Upper lobe of right lung (tissue), 1 donor: Measurements from ENCODE around the gene NACAD. TPM values are rescaled to one million over a fixed set of nuclear protein-coding genes. Genes with fewer than 3 reads are reported as not detected.

Experiments
- ATAC-seq: fragments of 200-7000 bp; cut with Tn5 transposase; one replicate; pipeline ENCODE4 v1.9.1; 2020; ENCODE audit warnings: mild to moderate bottlenecking, moderate library complexity
- DNase-seq: peaks from one replicate; pipeline ENCODE4 v3.0.0-alpha.2; 2020
- H3K27ac ChIP-seq: fragments of 200-600 bp; one replicate; pipeline ENCODE4 v1.8.0; 2022
- H3K27me3 ChIP-seq: fragments of 200-600 bp; one replicate; pipeline ENCODE4 v1.8.0; 2022; ENCODE audit warnings: mild to moderate bottlenecking
- H3K36me3 ChIP-seq: fragments of 200-600 bp; one replicate; pipeline ENCODE4 v1.8.0; 2022
- H3K4me1 ChIP-seq: fragments of 200-600 bp; one replicate; pipeline ENCODE4 v1.8.0; 2022
- H3K4me3 ChIP-seq: fragments of 200-600 bp; one replicate; pipeline ENCODE4 v1.8.0; 2022; ENCODE audit warnings: mild to moderate bottlenecking
- H3K9me3 ChIP-seq: fragments of 200-600 bp; one replicate; pipeline ENCODE4 v1.8.0; 2022
- CTCF ChIP-seq: fragments of 200-600 bp; IDR thresholded peaks from one replicate; pipeline ENCODE4 v1.8.0; 2022; ENCODE audit warnings: antibody characterized with exemption
- intact Hi-C: fragments of 100-400 bp; cut with DNase I; formaldehyde crosslinking; loops from one replicate; pipeline ENCODE4 v1.11.0; 2022
- total RNA-seq: library from RNA; stranded (reverse); fragmentation: NEBNext Ultra II Directional; extraction: Animal tissue kit (Norgen Biotek cat#: 25700); gene quantifications from one replicate; pipeline ENCODE4 v1.2.1, GENCODE V29; 2021
- donor health status: DM: no; HTN: yes; CAD: no; lungs with severe emphysema.

Gene NACAD
- total RNA-seq, 1 donor from 2014 or later, result 2.3 TPM

DNA sequence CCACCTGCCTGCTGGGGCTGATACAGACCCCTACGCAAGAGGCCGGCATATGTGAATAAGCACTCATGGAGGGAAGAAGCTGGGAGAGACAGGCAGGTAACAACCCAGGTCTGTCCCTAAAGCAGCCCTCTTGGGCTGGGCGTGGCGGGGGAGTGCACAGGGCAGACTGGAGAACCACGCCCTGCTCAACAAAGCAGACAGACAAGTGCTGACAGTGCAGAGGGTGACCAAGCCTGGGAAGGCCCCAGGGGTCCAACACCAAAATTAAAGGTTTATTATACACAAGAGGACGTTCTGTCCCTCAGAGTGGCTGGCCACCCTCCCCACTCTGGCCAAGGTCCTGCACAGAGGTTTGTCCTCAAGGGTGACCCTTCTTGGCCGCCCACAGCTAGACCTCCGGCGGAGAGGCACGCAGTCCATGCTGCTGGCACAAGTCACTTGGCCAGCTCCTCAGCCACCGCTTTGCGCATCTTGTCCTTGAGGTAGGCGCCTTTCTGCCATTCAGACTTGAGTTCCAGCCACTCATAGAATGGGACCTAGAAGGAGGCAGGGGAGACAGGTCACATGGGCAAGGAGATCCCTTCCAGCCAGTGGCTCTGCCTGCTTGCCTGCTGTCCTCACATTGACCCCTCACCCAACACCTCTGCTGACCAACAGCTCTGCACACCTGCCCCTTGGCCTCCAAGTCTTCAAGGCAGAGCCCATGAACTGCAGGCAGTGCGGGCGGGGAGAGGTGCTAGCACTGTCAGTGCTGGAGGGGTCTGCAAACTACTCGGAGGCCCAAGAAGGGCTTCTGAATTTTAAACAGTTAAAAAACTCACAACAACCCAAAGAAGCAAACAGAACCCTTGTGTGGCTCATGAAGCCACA, 11.4 kb upstream of the NACAD start:
- ATAC-seq, result no peak
- intact Hi-C loops, result no loop called here

GRCh38 chr7:45098983-45099839, 10.4 kb upstream of the NACAD start:
- no peaks in the 10 kb centered on the region for H3K27me3 ChIP-seq
- TF ChIP-seq CTCF, result no peak
- no peaks in the 10 kb centered on the region for H3K9me3 ChIP-seq
- intact Hi-C loops, result no loop called here
- ATAC-seq (peak; percentile 4), DNase-seq (peak; percentile 37)
- no peak overlapping the region for H3K4me3 ChIP-seq
- peaks cover 52% of the 10 kb centered on the region for H3K36me3 ChIP-seq
- H3K4me1 ChIP-seq, result no peaks in the 10 kb centered on the region
- no peak overlapping the region for H3K27ac ChIP-seq

More for the DNA sequence above, 11.4 kb upstream of the NACAD start:
- peak; percentile 62 for DNase-seq
- Histone ChIP-seq H3K4me3 (no peak overlapping the region), H3K36me3 (peaks cover 61% of the 10 kb centered on the region), H3K4me1 (no peaks in the 10 kb centered on the region), H3K27me3 (no peaks in the 10 kb centered on the region), H3K27ac (no peak overlapping the region), H3K9me3 (no peaks in the 10 kb centered on the region)
- no peak for TF ChIP-seq CTCF

DNA sequence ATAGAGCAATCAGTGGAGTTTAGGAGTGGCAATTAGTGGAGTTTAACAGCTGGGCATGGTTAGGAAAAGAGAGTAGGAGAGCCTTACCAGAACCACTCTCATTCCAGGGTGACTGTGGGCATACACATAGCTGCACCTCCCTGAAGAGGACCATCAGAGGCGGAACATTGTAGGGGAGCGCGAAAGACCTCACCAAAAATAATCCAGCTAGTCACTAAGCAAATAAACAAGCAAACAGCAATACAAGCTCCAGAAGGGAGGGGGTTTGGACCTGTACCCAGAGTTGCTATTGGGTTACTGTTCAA, 4.1 kb upstream of the NACAD start:
- Histone ChIP-seq H3K27me3 (no peaks in the 10 kb centered on the region), H3K27ac (no peak overlapping the region), H3K36me3 (no peaks in the 10 kb centered on the region), H3K4me1 (no peaks in the 10 kb centered on the region), H3K4me3 (no peak overlapping the region), H3K9me3 (no peaks in the 10 kb centered on the region)
- DNase-seq (no peak), ATAC-seq (no peak)
- no peak for TF ChIP-seq CTCF
- intact Hi-C loops, result no loop called here

- Histone ChIP-seq H3K4me3 (no peak overlapping the region), H3K4me1 (no peaks in the 10 kb centered on the region), H3K27ac (no peak overlapping the region), H3K27me3 (no peaks in the 10 kb centered on the region), H3K36me3 (no peaks in the 10 kb centered on the region), H3K9me3 (no peaks in the 10 kb centered on the region)
- no peak for ATAC-seq
- intact Hi-C loops, result no loop called here
- TF ChIP-seq CTCF, result no peak
- no peak for DNase-seq
Observed at GRCh38 chr7:45092100-45092930, 3.5 kb upstream of the NACAD start.

DNA sequence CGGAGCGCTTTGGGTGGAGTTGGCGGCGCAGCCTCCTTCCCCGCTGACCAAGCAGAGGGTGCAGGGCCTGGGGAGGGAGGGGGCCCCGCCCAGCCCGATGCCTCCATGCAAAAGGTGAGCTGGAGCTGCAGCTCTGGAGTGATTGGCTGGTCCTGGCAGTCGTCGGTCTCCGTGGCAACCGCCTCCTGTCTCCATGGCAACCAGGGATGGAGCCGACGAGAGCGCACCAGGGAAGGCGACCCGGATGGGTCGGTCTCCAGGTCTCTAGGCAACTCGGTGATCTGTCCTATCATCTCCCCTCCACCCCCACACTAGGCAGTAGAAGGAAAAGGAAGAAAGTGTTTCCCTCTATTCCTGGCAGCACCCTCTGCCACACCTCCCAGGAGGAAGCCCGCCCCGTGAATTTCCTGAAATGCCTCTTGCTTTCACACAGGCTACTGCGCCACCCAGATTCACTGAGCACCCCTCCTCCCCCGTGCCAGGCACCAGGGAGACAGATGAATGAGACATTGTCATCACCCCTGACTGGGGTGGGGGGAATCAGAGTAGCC, 647 bp upstream of the NACAD start:
- ATAC-seq (peak; percentile 50), DNase-seq (peak; percentile 74)
- H3K36me3 ChIP-seq, result no peaks in the 10 kb centered on the region
- no peaks in the 10 kb centered on the region for H3K27me3 ChIP-seq
- H3K9me3 ChIP-seq, result no peaks in the 10 kb centered on the region
- H3K27ac ChIP-seq, result peak overlapping the region; percentile 11
- intact Hi-C loops, result no loop called here
- TF ChIP-seq CTCF, result no peak
- peak overlapping the region; percentile 57 for H3K4me3 ChIP-seq
- no peaks in the 10 kb centered on the region for H3K4me1 ChIP-seq
